Type B pancreatic cell (in vitro differentiated cells): ENCODE data around the gene TBXAS1. TPM values are rescaled to one million over a fixed set of nuclear protein-coding genes. Genes with fewer than 3 reads are reported as not detected.

ENCODE experiments used
- DNase-seq: peaks from one replicate; pipeline ENCODE4 v3.0.0; 2021; ENCODE audit warnings: mixed read lengths; ENCODE audit not compliant: unreplicated experiment; ENCODE audit errors: extremely low spot score
- H3K27ac Mint-ChIP-seq: 2 replicates; pipeline ENCODE4 v1.8.0; 2021; ENCODE audit warnings: mild to moderate bottlenecking, mixed read lengths
- H3K27me3 Mint-ChIP-seq: 2 replicates; pipeline ENCODE4 v1.8.0; 2021; ENCODE audit warnings: mixed read lengths
- H3K36me3 Mint-ChIP-seq: 2 replicates; pipeline ENCODE4 v1.8.0; 2021; ENCODE audit warnings: mixed read lengths
- H3K4me1 Mint-ChIP-seq: one replicate; pipeline ENCODE4 v1.8.0; 2021; ENCODE audit warnings: mixed read lengths; ENCODE audit not compliant: unreplicated experiment
- H3K4me3 Mint-ChIP-seq: 2 replicates; pipeline ENCODE4 v1.8.0; 2021; ENCODE audit warnings: mild to moderate bottlenecking, mixed read lengths
- H3K9me3 Mint-ChIP-seq: 2 replicates; pipeline ENCODE4 v1.8.0; 2021; ENCODE audit warnings: mixed read lengths
- CTCF ChIP-seq: fragments of 200-600 bp; sonication (generic); conservative IDR thresholded peaks from 2 replicates; pipeline ENCODE4 v1.5.0; 2021; ENCODE audit warnings: antibody characterized with exemption, mild to moderate bottlenecking
- total RNA-seq: library from RNA; stranded (reverse); gene quantifications from 2 replicates; pipeline ENCODE4 v1.2.1, GENCODE V29; 2021; ENCODE audit warnings: low replicate concordance

TBXAS1 gene
- total RNA-seq, 1 donor from 2014 or later: 5.8 TPM

DNA sequence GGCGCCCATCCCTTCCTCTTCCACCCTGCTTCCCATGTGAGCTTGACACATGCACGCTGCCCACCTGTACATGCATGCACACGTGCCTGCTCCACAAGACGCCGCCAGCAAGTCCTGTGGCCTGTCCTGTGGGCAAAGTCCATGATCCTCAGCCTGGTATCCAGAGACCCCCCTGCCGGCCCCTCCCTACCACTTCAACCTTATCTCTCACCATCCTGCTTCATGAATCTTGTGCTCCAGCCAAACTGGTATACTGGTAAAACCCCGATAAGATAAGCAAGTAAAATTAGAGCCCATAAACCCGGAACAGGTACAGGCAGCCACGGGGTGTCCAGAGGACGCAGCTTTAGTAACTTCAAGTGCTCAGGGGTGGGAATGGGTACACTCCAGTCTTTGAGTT, 11.8 kb upstream of the TBXAS1 start:
- H3K4me1 Mint-ChIP-seq: no peaks in the 10 kb centered on the region
- H3K9me3 Mint-ChIP-seq: peaks cover 4% of the 10 kb centered on the region
- H3K27me3 Mint-ChIP-seq: peaks cover 12% of the 10 kb centered on the region
- no peak overlapping the region for H3K27ac Mint-ChIP-seq
- no peak for DNase-seq
- H3K36me3 Mint-ChIP-seq: no peaks in the 10 kb centered on the region
- no peak overlapping the region for H3K4me3 Mint-ChIP-seq
- TF ChIP-seq CTCF: no peak

GRCh38 chr7:139820089-139820488, 9.0 kb upstream of the TBXAS1 start:
- H3K27ac Mint-ChIP-seq: no peak overlapping the region
- H3K9me3 Mint-ChIP-seq: peaks cover 4% of the 10 kb centered on the region
- no peaks in the 10 kb centered on the region for H3K36me3 Mint-ChIP-seq
- TF ChIP-seq CTCF: no peak
- H3K27me3 Mint-ChIP-seq: peaks cover 10% of the 10 kb centered on the region
- H3K4me1 Mint-ChIP-seq: no peaks in the 10 kb centered on the region
- no peak for DNase-seq
- no peak overlapping the region for H3K4me3 Mint-ChIP-seq

- H3K36me3 Mint-ChIP-seq: no peaks in the 10 kb centered on the region
- DNase-seq: no peak
- H3K4me3 Mint-ChIP-seq: no peak overlapping the region
- H3K4me1 Mint-ChIP-seq: no peaks in the 10 kb centered on the region
- peaks cover 14% of the 10 kb centered on the region for H3K27me3 Mint-ChIP-seq
- no peak overlapping the region for H3K27ac Mint-ChIP-seq
- no peaks in the 10 kb centered on the region for H3K9me3 Mint-ChIP-seq
- no peak for TF ChIP-seq CTCF
Measured at GRCh38 chr7:139821349-139822105, 7.5 kb upstream of the TBXAS1 start.

- Mint-ChIP-seq H3K4me3 (no peak overlapping the region), H3K27ac (no peak overlapping the region), H3K27me3 (peaks cover 20% of the 10 kb centered on the region), H3K9me3 (peaks cover 3% of the 10 kb centered on the region), H3K4me1 (no peaks in the 10 kb centered on the region), H3K36me3 (no peaks in the 10 kb centered on the region)
- TF ChIP-seq CTCF: no peak
- no peak for DNase-seq
Measured at GRCh38 chr7:139822855-139823254, 6.2 kb upstream of the TBXAS1 start.

GRCh38 chr7:139823959-139824521, 5.0 kb upstream of the TBXAS1 start:
- peaks cover 5% of the 10 kb centered on the region for H3K9me3 Mint-ChIP-seq
- H3K27ac Mint-ChIP-seq: no peak overlapping the region
- H3K27me3 Mint-ChIP-seq: peaks cover 24% of the 10 kb centered on the region

More at GRCh38 chr7:139823959-139824521, 5.0 kb upstream of the TBXAS1 start:
- no peak for TF ChIP-seq CTCF
- Mint-ChIP-seq H3K4me1 (no peaks in the 10 kb centered on the region), H3K36me3 (no peaks in the 10 kb centered on the region), H3K4me3 (no peak overlapping the region)
- DNase-seq: no peak
